HS-5 (cell line): Measurements from ENCODE around the gene DNAJB13.

Experiments
- DNase-seq: peaks from one replicate; pipeline ENCODE4 v3.0.0-alpha.2; 2012; ENCODE audit warnings: low read depth

The DNAJB13 gene

GRCh38 chr11:73951797-73952196 lies 971 bp downstream of the DNAJB13 start:
- DNase-seq, result no peak

GRCh38 chr11:73956876-73957653 lies 6.2 kb downstream of the DNAJB13 start:
- no peak for DNase-seq

GRCh38 chr11:73957654-73958361 lies 7.0 kb downstream of the DNAJB13 start:
- DNase-seq, result no peak

GRCh38 chr11:73958521-73959141 lies 7.8 kb downstream of the DNAJB13 start:
- DNase-seq, result no peak

- no peak for DNase-seq
Measured at GRCh38 chr11:73961321-73961720, 10.5 kb downstream of the DNAJB13 start.

GRCh38 chr11:73962101-73962705 lies 11.4 kb downstream of the DNAJB13 start:
- no peak for DNase-seq

- DNase-seq, result no peak
Measured at GRCh38 chr11:73963861-73964260, 13.0 kb downstream of the DNAJB13 start.

- DNase-seq, result no peak
Measured at GRCh38 chr11:73965076-73965763, 14.4 kb downstream of the DNAJB13 start.

- DNase-seq, result no peak
Measured at GRCh38 chr11:73965764-73966121, 14.9 kb downstream of the DNAJB13 start.

- no peak for DNase-seq
Measured at GRCh38 chr11:73968356-73968966, 17.6 kb downstream of the DNAJB13 start.

- no peak for DNase-seq
Measured at GRCh38 chr11:73969091-73969490, 18.3 kb downstream of the DNAJB13 start.

- DNase-seq, result no peak
Measured at GRCh38 chr11:73969991-73970800, 19.4 kb downstream of the DNAJB13 start.

GRCh38 chr11:73971175-73971719 lies 20.4 kb downstream of the DNAJB13 start:
- no peak for DNase-seq

GRCh38 chr11:73972187-73972586 lies 21.4 kb downstream of the DNAJB13 start:
- DNase-seq, result no peak

GRCh38 chr11:73972620-73973449 lies 22.0 kb downstream of the DNAJB13 start:
- no peak for DNase-seq

GRCh38 chr11:73974604-73975478 lies 24.0 kb downstream of the DNAJB13 start:
- no peak for DNase-seq

- no peak for DNase-seq
Measured at GRCh38 chr11:73975479-73975757, 24.6 kb downstream of the DNAJB13 start.

- DNase-seq, result no peak
Measured at GRCh38 chr11:73976451-73977151, 25.8 kb downstream of the DNAJB13 start.
